Gastrocnemius medialis (tissue), 4 donors: Measurements from ENCODE around the gene OR13F1. TPM values are rescaled to one million over a fixed set of nuclear protein-coding genes. Genes with fewer than 3 reads are reported as not detected.
"Not testable (repeated sequence)": the region's sequence is repeated elsewhere in the genome, so short reads cannot be mapped to it uniquely, and the experiment has no call there.

Experiments
- ATAC-seq, 2 donors: fragments of 150-250 bp; one replicate each; pipeline ENCODE4 v1.9.1; 2016
- DNase-seq, 2 donors: peaks; one replicate each; pipeline ENCODE4 v3.0.0-alpha.2; 2019
- H3K27ac ChIP-seq, 4 donors: fragments of 200-600 bp; sonication (generic); 1 replicate in 1 of 4; 2 replicates in 3 of 4; pipeline ENCODE4 v1.5.1; 2016 to 2018; ENCODE audit warnings: mild to moderate bottlenecking in 2 of 4, moderate library complexity in 1 of 4
- H3K27me3 ChIP-seq, 3 donors: fragments of 200-600 bp; sonication (generic) in 2 of 3; 1 replicate in 1 of 3; 2 replicates in 2 of 3; pipeline versions ENCODE4 v1.5.1 to v1.6.0; 2016 to 2019; ENCODE audit warnings: mild to moderate bottlenecking in 1 of 3, moderate library complexity in 1 of 3
- H3K36me3 ChIP-seq, 2 donors: fragments of 200-600 bp; sonication (generic) in 1 of 2; one replicate each; pipeline ENCODE4 v1.5.1; 2017 to 2018
- H3K4me1 ChIP-seq, 2 donors: fragments of 200-600 bp; sonication (generic) in 1 of 2; one replicate each; pipeline ENCODE4 v1.5.1; 2016 to 2017; ENCODE audit warnings: mild to moderate bottlenecking in 2 of 2
- H3K4me3 ChIP-seq, 4 donors: fragments of 200-600 bp; sonication (generic) in 3 of 4; 1 replicate in 1 of 4; 2 replicates in 3 of 4; pipeline ENCODE4 v1.5.1; 2016 to 2019; ENCODE audit warnings: mild to moderate bottlenecking in 2 of 4
- H3K9me3 ChIP-seq, 3 donors: fragments of 200-600 bp; sonication (generic) in 2 of 3; 1 replicate in 1 of 3; 2 replicates in 2 of 3; pipeline ENCODE4 v1.5.1; 2016 to 2019
- CTCF ChIP-seq, 5 experiments: fragments of 450-650 bp in 3 of 5; fragments of 200-600 bp in 2 of 5; sonication (generic) in 2 of 5; IDR thresholded peaks in 4 of 5; conservative IDR thresholded peaks in 1 of 5; 1 replicate in 4 of 5; 2 replicates in 1 of 5; pipeline ENCODE4 v1.5.1; 2016 to 2019; ENCODE audit warnings: antibody characterized with exemption in 5 of 5, mild to moderate bottlenecking in 3 of 5, moderate library complexity in 3 of 5
- POLR2A ChIP-seq, 2 donors: fragments of 450-650 bp; IDR thresholded peaks; one replicate each; pipeline ENCODE4 v1.6.1; 2017; ENCODE audit warnings: antibody characterized with exemption in 2 of 2, mild to moderate bottlenecking in 2 of 2, moderate library complexity in 2 of 2
- in situ Hi-C, 4 donors: fragments of 200-750 bp; cut with MboI; loops; one replicate each; pipeline versions ENCODE4 v1.15.0 to v1.8.0; 2017; ENCODE audit warnings: low sequenced_read_pairs in 4 of 4
- intact Hi-C: fragments of 100-400 bp; cut with DNase I; formaldehyde crosslinking; loops from one replicate; pipeline ENCODE4 v1.15.1; 2023; ENCODE audit warnings: low total_unique reads
- total RNA-seq, 4 donors: library from RNA; depleted of rRNA; stranded (reverse); fragments of >200 nt; gene quantifications; one replicate each; pipeline versions ENCODE4 v1.1.0 to v1.2.3, GENCODE V29; 2016

OR13F1 gene
- total RNA-seq, 4 donors from 2014 or later, result not detected

DNA sequence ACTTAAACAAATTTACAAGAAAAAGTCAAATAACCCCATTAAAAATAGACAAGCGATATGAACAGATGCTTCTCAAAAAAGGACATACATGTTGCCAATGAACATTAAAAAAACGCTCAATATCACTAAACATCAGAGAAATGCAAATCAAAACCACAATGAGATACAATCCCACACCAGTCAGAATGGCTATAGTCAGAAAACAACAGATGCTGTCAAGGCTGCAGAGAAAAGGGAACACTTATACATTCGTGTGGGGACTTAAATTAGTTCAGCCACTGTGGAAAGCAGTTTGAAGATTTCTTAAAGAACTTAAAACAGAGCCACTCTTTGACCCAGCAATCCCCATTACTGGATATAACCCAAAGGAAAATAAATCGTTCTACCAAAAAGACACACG, 10.8 kb downstream of the OR13F1 start:
- Histone ChIP-seq H3K27me3 (no peaks in the 10 kb centered on the region), H3K9me3 (no peaks in the 10 kb centered on the region), H3K4me1 (no peaks in the 10 kb centered on the region), H3K4me3 (no peak overlapping the region), H3K36me3 (no peaks in the 10 kb centered on the region), H3K27ac (no peak overlapping the region)
- in situ Hi-C loops, result no loop called here
- DNase-seq (no peak), ATAC-seq (no peak)
- intact Hi-C loops, result no loop called here
- no peak for TF ChIP-seq POLR2A (IDR thresholded peaks at IDR 0.05)
- no peak for TF ChIP-seq CTCF (IDR thresholded peaks at IDR 0.05 in 4 of 5, conservative IDR thresholded peaks at IDR 0.05 in 1 of 5)

- ATAC-seq, H3K4me1 ChIP-seq, intact Hi-C loops, H3K4me3 ChIP-seq, H3K36me3 ChIP-seq, H3K27me3 ChIP-seq, H3K27ac ChIP-seq, DNase-seq, H3K9me3 ChIP-seq, in situ Hi-C loops: not testable (repeated sequence)
These were observed 16.2 kb downstream of the OR13F1 start for GRCh38 chr9:104520241-104520640.

DNA sequence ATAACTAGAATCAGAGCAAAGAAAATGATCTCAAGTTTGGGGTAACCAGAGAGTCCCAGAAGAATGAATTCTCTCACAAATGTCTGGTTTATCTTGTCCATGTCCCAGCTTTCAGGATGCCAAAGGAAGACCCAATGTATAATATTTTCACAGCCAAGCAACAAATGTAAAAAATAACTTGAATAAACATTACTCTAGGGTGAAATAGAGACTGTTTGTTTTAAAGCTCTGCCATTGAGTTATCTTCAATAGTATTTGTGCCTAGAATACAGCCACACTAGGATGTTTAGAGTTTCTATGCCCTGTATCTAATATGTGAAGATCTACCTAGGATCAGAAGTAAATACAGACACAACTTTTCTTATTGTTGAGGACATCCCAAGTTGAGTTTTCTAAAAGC, 23.0 kb downstream of the OR13F1 start, which contains the start of gene OR13C4:
Gene OR13C4 (minus strand): TSS at position 101 of the 400 bp plus-strand sequence. CDS start 0 bp downstream, at position 101.
- Histone ChIP-seq H3K4me1 (no peaks in the 10 kb centered on the region), H3K27ac (no peak within 1 kb of the TSS), H3K36me3 (no peaks in the 10 kb centered on the region), H3K4me3 (no peak within 1 kb of the TSS), H3K27me3 (no peaks in the 10 kb centered on the region), H3K9me3 (no peaks in the 10 kb centered on the region)
- ATAC-seq (no peak), DNase-seq (no peak)
- intact Hi-C loops (no loop called here), in situ Hi-C loops (no loop called here)
- TF ChIP-seq POLR2A (IDR thresholded peaks at IDR 0.05) (no peak), CTCF (IDR thresholded peaks at IDR 0.05 in 4 of 5, conservative IDR thresholded peaks at IDR 0.05 in 1 of 5) (no peak)

GRCh38 chr9:104536756-104537155, 32.7 kb downstream of the OR13F1 start, which contains the start of gene OR13C3:
Gene OR13C3, minus strand, starts transcription at chr9:104536856. Its CDS starts 133 bp downstream, at chr9:104536723.
- Histone ChIP-seq H3K27me3 (no peaks in the 10 kb centered on the region), H3K9me3 (no peaks in the 10 kb centered on the region), H3K4me1 (no peaks in the 10 kb centered on the region), H3K27ac (no peak within 1 kb of the TSS), H3K4me3 (no peak within 1 kb of the TSS), H3K36me3 (no peaks in the 10 kb centered on the region)
- intact Hi-C loops (no loop called here), in situ Hi-C loops (loop anchor here in 1 of 4 donors (10.0 kb wide), 1 partner anchor 62 kb away; no protein-coding TSS in a partner anchor)
- ATAC-seq (no peak), DNase-seq (no peak)
- no peak for TF ChIP-seq CTCF (IDR thresholded peaks at IDR 0.05 in 4 of 5, conservative IDR thresholded peaks at IDR 0.05 in 1 of 5)
- TF ChIP-seq POLR2A (IDR thresholded peaks at IDR 0.05), result no peak

DNA sequence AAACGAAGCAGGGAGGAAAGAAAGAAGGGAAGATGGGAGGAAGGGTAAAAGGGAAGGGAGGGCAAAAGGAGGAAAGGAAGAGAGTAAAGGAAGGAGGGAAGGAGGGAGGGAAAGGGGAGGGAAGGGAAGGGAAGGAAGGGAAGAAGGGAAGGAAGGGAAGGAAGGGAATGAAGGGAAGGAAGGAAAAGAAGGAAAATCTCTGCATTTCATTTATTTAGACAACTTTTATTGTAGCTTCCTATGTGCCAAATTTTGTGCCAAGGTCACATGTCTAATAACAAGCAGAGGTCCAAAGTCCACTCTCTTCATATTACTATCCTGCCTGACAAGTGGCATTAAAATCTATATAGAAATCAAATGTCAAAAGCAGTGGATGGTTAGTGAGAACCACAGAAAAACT, 35.2 kb downstream of the OR13F1 start:
- Histone ChIP-seq H3K27ac (no peak overlapping the region), H3K9me3 (no peaks in the 10 kb centered on the region), H3K27me3 (no peaks in the 10 kb centered on the region), H3K4me1 (no peaks in the 10 kb centered on the region), H3K36me3 (no peaks in the 10 kb centered on the region), H3K4me3 (no peak overlapping the region)
- intact Hi-C loops (no loop called here), in situ Hi-C loops (loop anchor here in 1 of 4 donors (10.0 kb wide), 1 partner anchor 64 kb away; no protein-coding TSS in a partner anchor)
- no peak for DNase-seq
- TF ChIP-seq CTCF (IDR thresholded peaks at IDR 0.05 in 4 of 5, conservative IDR thresholded peaks at IDR 0.05 in 1 of 5), result no peak
- no peak for ATAC-seq
